ENCODE data around the gene GPR146. TPM values are rescaled to one million over a fixed set of nuclear protein-coding genes. Genes with fewer than 3 reads are reported as not detected.

The GPR146 gene
- total RNA-seq, 1 experiment from 2014 or later: 1.8 TPM

DNA sequence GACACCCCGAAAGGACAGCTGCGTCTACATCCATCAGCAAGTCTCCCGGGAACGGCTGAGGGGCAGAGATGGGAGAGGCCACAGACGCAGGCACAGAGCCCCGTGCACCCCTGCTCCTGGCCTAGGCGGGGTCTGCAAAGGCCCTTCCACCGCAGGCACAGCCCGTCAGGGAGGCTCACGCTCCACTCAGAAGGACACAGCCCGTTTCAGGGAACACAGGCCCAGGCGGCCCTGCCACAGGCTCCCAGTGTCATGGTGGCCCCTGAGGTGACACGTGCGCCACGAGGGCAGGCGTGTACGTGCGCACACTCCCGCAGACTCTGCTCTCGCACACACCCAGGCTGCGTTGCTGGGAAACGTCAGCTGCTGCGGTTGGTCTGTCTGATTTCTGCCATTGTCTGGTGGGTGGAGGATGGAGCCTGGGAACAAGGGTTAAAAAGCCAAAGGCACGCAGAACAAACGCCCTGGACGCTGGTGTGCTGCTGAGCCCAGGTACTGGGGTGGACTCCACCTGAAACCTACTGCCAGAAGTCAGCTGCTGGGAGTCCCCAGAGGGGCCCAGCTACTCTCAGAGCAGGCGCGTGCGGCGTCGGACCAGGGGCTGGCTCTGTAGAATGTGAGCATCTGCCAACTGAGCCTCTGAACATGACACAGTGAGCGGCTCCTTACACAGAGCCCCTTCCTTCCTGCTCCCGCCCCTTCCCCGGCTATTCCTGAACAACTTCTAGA, 56.7 kb downstream of the GPR146 start:
- Histone ChIP-seq H3K4me1 (no peaks in the 10 kb centered on the region), H3K9me3 (no peaks in the 10 kb centered on the region), H3K4me3 (ENCODE audit: low read depth, low read length) (no peak overlapping the region), H3K27me3 (replicated peaks; ENCODE audit: control insufficient read depth, insufficient read depth, low read length) (no peaks in the 10 kb centered on the region), H3K36me3 (ENCODE audit: control insufficient read depth, insufficient read depth, low read length) (no peaks in the 10 kb centered on the region)
- intact Hi-C loops (cut with micrococcal nuclease; ENCODE audit: unreplicated experiment): no loop called here
- ChIA-PET CTCF (no interaction called here), POLR2A (no interaction called here)
- Mint-ChIP-seq H3K27me3 (ENCODE audit: insufficient read depth, unreplicated experiment) (no peaks in the 10 kb centered on the region), H3K36me3 (ENCODE audit: insufficient read depth, unreplicated experiment) (peaks cover 8% of the 10 kb centered on the region), H3K4me1 (ENCODE audit: low read depth, unreplicated experiment) (no peaks in the 10 kb centered on the region), H3K4me3 (ENCODE audit: unreplicated experiment) (no peak overlapping the region), H3K9me3 (ENCODE audit: unreplicated experiment) (no peaks in the 10 kb centered on the region), H3K27ac (ENCODE audit: unreplicated experiment) (no peak overlapping the region)
- TF ChIP-seq, protein P1, sequence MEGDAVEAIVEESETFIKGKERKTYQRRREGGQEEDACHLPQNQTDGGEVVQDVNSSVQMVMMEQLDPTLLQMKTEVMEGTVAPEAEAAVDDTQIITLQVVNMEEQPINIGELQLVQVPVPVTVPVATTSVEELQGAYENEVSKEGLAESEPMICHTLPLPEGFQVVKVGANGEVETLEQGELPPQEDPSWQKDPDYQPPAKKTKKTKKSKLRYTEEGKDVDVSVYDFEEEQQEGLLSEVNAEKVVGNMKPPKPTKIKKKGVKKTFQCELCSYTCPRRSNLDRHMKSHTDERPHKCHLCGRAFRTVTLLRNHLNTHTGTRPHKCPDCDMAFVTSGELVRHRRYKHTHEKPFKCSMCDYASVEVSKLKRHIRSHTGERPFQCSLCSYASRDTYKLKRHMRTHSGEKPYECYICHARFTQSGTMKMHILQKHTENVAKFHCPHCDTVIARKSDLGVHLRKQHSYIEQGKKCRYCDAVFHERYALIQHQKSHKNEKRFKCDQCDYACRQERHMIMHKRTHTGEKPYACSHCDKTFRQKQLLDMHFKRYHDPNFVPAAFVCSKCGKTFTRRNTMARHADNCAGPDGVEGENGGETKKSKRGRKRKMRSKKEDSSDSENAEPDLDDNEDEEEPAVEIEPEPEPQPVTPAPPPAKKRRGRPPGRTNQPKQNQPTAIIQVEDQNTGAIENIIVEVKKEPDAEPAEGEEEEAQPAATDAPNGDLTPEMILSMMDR (IDR thresholded peaks at IDR 0.05; ENCODE audit: insufficient read depth in 1 of 2, low read depth in 1 of 2, low read length in 1 of 2, severe bottlenecking in 1 of 2, unreplicated experiment in 1 of 2): no peak
- BruUV-seq (replicated peaks): no TSS peak
- DNase-seq: no peak

DNA sequence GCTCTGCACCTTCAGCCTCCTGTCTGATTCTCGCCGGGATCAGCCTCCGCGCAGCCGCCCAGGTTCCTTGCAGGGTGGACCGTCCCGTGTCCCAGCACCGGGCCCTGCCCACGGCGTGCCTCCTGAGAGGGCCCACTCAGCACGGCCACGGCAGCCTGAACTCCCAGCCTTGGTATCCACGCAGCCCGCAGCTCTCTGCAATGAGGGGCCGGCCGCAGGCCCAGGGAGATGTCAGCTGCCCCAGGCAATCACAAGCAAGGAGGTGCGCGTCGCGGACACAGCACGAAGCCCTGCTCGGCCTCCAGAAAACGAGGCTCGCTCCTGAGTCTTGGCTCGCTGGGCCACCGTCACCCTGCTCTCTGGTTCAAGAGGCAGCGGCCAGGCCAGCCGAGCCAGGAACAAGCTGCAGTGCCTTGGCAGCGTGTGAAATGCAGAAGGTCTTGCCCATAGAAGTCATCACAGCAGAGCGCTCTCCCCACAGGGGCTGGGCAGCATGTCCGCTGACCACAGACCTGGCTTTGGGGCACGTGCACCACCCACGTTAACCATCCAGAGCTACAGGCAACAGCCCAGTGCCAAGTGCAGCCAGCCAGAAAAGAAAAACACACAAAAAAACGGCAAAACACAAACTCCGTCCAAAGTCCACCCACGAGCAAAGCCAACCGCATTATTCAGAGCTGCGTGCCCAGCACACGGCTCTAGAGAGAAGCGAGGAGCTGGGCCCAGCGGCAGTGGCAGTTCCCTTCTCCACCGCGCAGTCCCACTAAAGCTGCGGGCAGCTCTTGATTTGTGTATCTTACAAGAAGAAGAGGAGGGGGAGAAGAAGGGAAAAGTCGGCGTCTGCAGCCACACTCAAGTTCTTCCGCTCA, 57.5 kb downstream of the GPR146 start:
- H3K36me3 Mint-ChIP-seq (ENCODE audit: insufficient read depth, unreplicated experiment): peaks cover 8% of the 10 kb centered on the region
- Histone ChIP-seq H3K4me3 (ENCODE audit: low read depth, low read length) (no peak overlapping the region), H3K9me3 (no peaks in the 10 kb centered on the region), H3K36me3 (ENCODE audit: control insufficient read depth, insufficient read depth, low read length) (no peaks in the 10 kb centered on the region), H3K27me3 (replicated peaks; ENCODE audit: control insufficient read depth, insufficient read depth, low read length) (no peaks in the 10 kb centered on the region), H3K4me1 (no peaks in the 10 kb centered on the region)
- H3K4me1 Mint-ChIP-seq (ENCODE audit: low read depth, unreplicated experiment): no peaks in the 10 kb centered on the region
- no peaks in the 10 kb centered on the region for H3K9me3 Mint-ChIP-seq (ENCODE audit: unreplicated experiment)
- POLR2A ChIA-PET: no interaction called here
- no peaks in the 10 kb centered on the region for H3K27me3 Mint-ChIP-seq (ENCODE audit: insufficient read depth, unreplicated experiment)
- TF ChIP-seq, protein P1 (IDR thresholded peaks at IDR 0.05; ENCODE audit: insufficient read depth in 1 of 2, low read depth in 1 of 2, low read length in 1 of 2, severe bottlenecking in 1 of 2, unreplicated experiment in 1 of 2): no peak
- H3K4me3 Mint-ChIP-seq (ENCODE audit: unreplicated experiment): no peak overlapping the region
- DNase-seq: no peak
- intact Hi-C loops (cut with micrococcal nuclease; ENCODE audit: unreplicated experiment): no loop called here
- no TSS peak for BruUV-seq (replicated peaks)
- CTCF ChIA-PET: interaction anchor here (0.6 to 0.8 kb wide), 2 partner anchors 22 to 109 kb away, joined by 3 to 6 read pairs; no protein-coding TSS in a partner anchor
- peak overlapping the region; percentile 57 for H3K27ac Mint-ChIP-seq (ENCODE audit: unreplicated experiment)

DNA sequence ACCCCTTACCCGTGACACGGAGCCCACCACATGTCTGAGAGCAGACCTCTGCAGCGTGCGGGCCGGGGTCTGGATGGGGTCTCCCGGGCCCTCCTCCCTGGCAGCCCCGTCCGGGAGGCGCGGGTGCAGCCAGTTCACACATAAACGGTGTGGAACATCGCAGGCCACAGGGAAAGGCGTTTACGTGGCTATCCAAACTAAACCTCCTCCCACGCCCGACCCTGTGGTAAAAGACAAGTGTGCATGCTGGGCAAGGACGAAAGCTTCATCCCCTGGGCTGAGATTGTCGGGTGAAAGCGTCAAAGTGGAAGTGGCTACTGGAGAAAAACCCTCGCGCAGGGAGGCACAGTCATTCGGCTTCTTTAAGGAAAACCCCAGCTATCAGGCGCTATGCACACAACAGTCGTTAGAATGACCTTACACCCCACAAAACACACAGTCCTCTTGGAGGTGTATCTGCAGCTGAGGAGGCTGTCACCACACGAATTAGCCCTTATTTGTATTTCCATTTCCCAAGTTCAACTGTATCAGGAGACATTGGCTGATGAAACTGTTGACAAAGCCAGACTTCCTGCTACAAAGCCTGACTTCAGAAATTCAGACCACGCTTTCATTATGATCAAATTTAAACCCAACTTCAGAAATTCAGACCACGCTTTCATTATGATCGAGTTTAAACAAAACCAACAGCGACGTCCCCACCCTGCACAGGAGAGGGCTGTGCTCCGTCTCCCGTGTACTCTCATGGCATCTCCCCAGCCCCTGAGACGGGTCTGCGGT, 58.9 kb downstream of the GPR146 start:
- no peak for DNase-seq
- no peaks in the 10 kb centered on the region for H3K36me3 ChIP-seq (ENCODE audit: control insufficient read depth, insufficient read depth, low read length)
- H3K4me3 Mint-ChIP-seq (ENCODE audit: unreplicated experiment): no peak overlapping the region
- H3K36me3 Mint-ChIP-seq (ENCODE audit: insufficient read depth, unreplicated experiment): peaks cover 8% of the 10 kb centered on the region
- no peak overlapping the region for H3K4me3 ChIP-seq (ENCODE audit: low read depth, low read length)
- H3K27me3 Mint-ChIP-seq (ENCODE audit: insufficient read depth, unreplicated experiment): no peaks in the 10 kb centered on the region
- no peaks in the 10 kb centered on the region for H3K4me1 Mint-ChIP-seq (ENCODE audit: low read depth, unreplicated experiment)
- no peaks in the 10 kb centered on the region for H3K9me3 ChIP-seq
- no peaks in the 10 kb centered on the region for H3K9me3 Mint-ChIP-seq (ENCODE audit: unreplicated experiment)
- H3K4me1 ChIP-seq: no peaks in the 10 kb centered on the region
- ChIA-PET POLR2A (no interaction called here), CTCF (no interaction called here)
- intact Hi-C loops (cut with micrococcal nuclease; ENCODE audit: unreplicated experiment): no loop called here
- BruUV-seq (replicated peaks): no TSS peak
- TF ChIP-seq, protein P1 (IDR thresholded peaks at IDR 0.05; ENCODE audit: insufficient read depth in 1 of 2, low read depth in 1 of 2, low read length in 1 of 2, severe bottlenecking in 1 of 2, unreplicated experiment in 1 of 2): no peak
- no peaks in the 10 kb centered on the region for H3K27me3 ChIP-seq (replicated peaks; ENCODE audit: control insufficient read depth, insufficient read depth, low read length)
- H3K27ac Mint-ChIP-seq (ENCODE audit: unreplicated experiment): no peak overlapping the region
